ENCODE measurements around the gene MEP1A. TPM values are rescaled to one million over a fixed set of nuclear protein-coding genes. Genes with fewer than 3 reads are reported as not detected.
"Not testable (repeated sequence)": the region's sequence is repeated elsewhere in the genome, so short reads cannot be mapped to it uniquely, and the experiment has no call there.

The MEP1A gene
- total RNA-seq, 2 experiments from 2014 or later, result not detected

GRCh38 chr6:46760925-46761324 lies 32.3 kb upstream of the MEP1A start:
- TF ChIP-seq, protein P1, sequence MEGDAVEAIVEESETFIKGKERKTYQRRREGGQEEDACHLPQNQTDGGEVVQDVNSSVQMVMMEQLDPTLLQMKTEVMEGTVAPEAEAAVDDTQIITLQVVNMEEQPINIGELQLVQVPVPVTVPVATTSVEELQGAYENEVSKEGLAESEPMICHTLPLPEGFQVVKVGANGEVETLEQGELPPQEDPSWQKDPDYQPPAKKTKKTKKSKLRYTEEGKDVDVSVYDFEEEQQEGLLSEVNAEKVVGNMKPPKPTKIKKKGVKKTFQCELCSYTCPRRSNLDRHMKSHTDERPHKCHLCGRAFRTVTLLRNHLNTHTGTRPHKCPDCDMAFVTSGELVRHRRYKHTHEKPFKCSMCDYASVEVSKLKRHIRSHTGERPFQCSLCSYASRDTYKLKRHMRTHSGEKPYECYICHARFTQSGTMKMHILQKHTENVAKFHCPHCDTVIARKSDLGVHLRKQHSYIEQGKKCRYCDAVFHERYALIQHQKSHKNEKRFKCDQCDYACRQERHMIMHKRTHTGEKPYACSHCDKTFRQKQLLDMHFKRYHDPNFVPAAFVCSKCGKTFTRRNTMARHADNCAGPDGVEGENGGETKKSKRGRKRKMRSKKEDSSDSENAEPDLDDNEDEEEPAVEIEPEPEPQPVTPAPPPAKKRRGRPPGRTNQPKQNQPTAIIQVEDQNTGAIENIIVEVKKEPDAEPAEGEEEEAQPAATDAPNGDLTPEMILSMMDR (IDR thresholded peaks at IDR 0.05), result no peak
- Histone ChIP-seq H3K27ac (ENCODE audit: low read depth in 1 of 2, low read length in 2 of 2) (no peak overlapping the region), H3K27me3 (ENCODE audit: control insufficient read depth in 1 of 2, insufficient read depth in 2 of 2, low read length in 2 of 2) (peaks cover 0 to 5% of the 10 kb centered on the region in 2 experiments), H3K4me1 (ENCODE audit: insufficient read depth, low read length) (no peaks in the 10 kb centered on the region), H3K9me3 (ENCODE audit: control insufficient read depth in 1 of 2, insufficient read depth in 1 of 2, low read length in 2 of 2) (no peaks in the 10 kb centered on the region), H3K36me3 (ENCODE audit: insufficient read depth, low read length) (no peaks in the 10 kb centered on the region), H3K4me3 (ENCODE audit: low read length) (no peak overlapping the region)
- ChIA-PET POLR2A (no interaction called here), CTCF (no interaction called here)
- DNase-seq, result no peak
- ATAC-seq (ENCODE audit: poor library complexity), result no peak
- H3K4me3 Mint-ChIP-seq, result no peak overlapping the region
- no peaks in the 10 kb centered on the region for H3K4me1 Mint-ChIP-seq (ENCODE audit: low read depth)
- H3K27ac Mint-ChIP-seq, result no peak overlapping the region
- intact Hi-C loops (cut with DNase I, micrococcal nuclease), result no loop called here
- H3K36me3 Mint-ChIP-seq (ENCODE audit: low read depth), result no peaks in the 10 kb centered on the region
- peaks cover 28% of the 10 kb centered on the region for H3K27me3 Mint-ChIP-seq
- no peaks in the 10 kb centered on the region for H3K9me3 Mint-ChIP-seq

DNA sequence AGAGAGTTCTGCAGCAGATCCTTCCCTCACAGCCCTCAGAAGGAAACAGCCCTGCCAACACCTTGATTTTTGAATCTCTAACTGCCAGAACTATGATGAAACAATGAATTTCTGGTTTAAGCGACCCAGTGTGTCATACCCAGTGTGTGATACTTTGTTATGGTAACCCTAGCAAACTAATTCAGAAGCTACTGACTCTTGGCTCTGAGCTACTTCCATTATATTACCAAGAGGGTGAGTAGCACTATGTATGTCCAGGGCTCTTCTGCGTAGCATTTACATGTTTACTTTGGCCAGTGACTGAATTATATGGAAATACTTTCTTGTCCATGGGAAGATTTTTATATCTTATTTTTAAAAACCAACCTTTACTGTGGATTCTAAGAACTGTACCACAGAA lies 29.7 kb upstream of the MEP1A start:
- Mint-ChIP-seq H3K9me3 (no peaks in the 10 kb centered on the region), H3K36me3 (ENCODE audit: low read depth) (no peaks in the 10 kb centered on the region), H3K4me1 (ENCODE audit: low read depth) (no peaks in the 10 kb centered on the region), H3K27ac (no peak overlapping the region), H3K4me3 (no peak overlapping the region), H3K27me3 (peaks cover 28% of the 10 kb centered on the region)
- H3K27ac ChIP-seq (ENCODE audit: low read depth in 1 of 2, low read length in 2 of 2), result no peak overlapping the region
- H3K4me3 ChIP-seq (ENCODE audit: low read length), result no peak overlapping the region
- H3K36me3 ChIP-seq (ENCODE audit: insufficient read depth, low read length), result no peaks in the 10 kb centered on the region
- H3K27me3 ChIP-seq (ENCODE audit: control insufficient read depth in 1 of 2, insufficient read depth in 2 of 2, low read length in 2 of 2), result peaks cover 0 to 5% of the 10 kb centered on the region in 2 experiments
- H3K9me3 ChIP-seq (ENCODE audit: control insufficient read depth in 1 of 2, insufficient read depth in 1 of 2, low read length in 2 of 2), result no peaks in the 10 kb centered on the region
- DNase-seq (no peak), ATAC-seq (ENCODE audit: poor library complexity) (no peak)
- intact Hi-C loops (cut with DNase I, micrococcal nuclease), result no loop called here
- TF ChIP-seq, protein P1 (IDR thresholded peaks at IDR 0.05), result no peak
- no peaks in the 10 kb centered on the region for H3K4me1 ChIP-seq (ENCODE audit: insufficient read depth, low read length)
- ChIA-PET CTCF (no interaction called here), POLR2A (no interaction called here)

GRCh38 chr6:46764280-46764679 lies 28.9 kb upstream of the MEP1A start:
- H3K4me1 ChIP-seq (ENCODE audit: insufficient read depth, low read length); H3K36me3 Mint-ChIP-seq (ENCODE audit: low read depth); H3K4me3 ChIP-seq (ENCODE audit: low read length); H3K27ac ChIP-seq (ENCODE audit: low read depth in 1 of 2, low read length in 2 of 2); POLR2A ChIA-PET; H3K27ac Mint-ChIP-seq; H3K9me3 Mint-ChIP-seq; H3K4me3 Mint-ChIP-seq; ATAC-seq (ENCODE audit: poor library complexity); H3K27me3 ChIP-seq (ENCODE audit: control insufficient read depth in 1 of 2, insufficient read depth in 2 of 2, low read length in 2 of 2); H3K36me3 ChIP-seq (ENCODE audit: insufficient read depth, low read length); intact Hi-C loops (cut with DNase I, micrococcal nuclease); CTCF ChIA-PET; H3K4me1 Mint-ChIP-seq (ENCODE audit: low read depth); H3K9me3 ChIP-seq (ENCODE audit: control insufficient read depth in 1 of 2, insufficient read depth in 1 of 2, low read length in 2 of 2); DNase-seq: not testable (repeated sequence)
- peaks cover 34% of the 10 kb centered on the region for H3K27me3 Mint-ChIP-seq

DNA sequence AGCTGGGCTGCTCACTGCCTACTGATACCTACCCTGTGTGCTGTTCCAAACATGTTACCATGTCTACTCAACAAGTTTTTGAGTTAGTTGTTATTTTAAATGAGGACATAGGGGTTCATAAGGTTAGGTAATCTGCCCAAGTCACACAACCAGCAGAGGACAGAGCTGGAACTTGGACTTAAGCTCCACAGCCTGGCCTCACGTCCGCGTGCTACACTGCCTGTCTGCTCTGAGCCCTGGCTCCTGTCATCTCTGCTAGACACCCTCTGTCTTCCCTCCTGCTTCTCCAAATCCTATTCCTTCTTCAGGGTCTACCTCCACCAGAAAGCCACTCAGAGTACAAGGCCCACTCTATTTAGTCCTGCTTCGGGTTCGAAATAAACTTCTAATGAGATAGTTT lies 28.2 kb upstream of the MEP1A start:
- Mint-ChIP-seq H3K4me1 (ENCODE audit: low read depth) (no peaks in the 10 kb centered on the region), H3K27me3 (peaks cover 32% of the 10 kb centered on the region), H3K27ac (no peak overlapping the region), H3K4me3 (no peak overlapping the region), H3K36me3 (ENCODE audit: low read depth) (no peaks in the 10 kb centered on the region), H3K9me3 (no peaks in the 10 kb centered on the region)
- Histone ChIP-seq H3K9me3 (ENCODE audit: control insufficient read depth in 1 of 2, insufficient read depth in 1 of 2, low read length in 2 of 2) (no peaks in the 10 kb centered on the region), H3K27ac (ENCODE audit: low read depth in 1 of 2, low read length in 2 of 2) (no peak overlapping the region), H3K27me3 (ENCODE audit: control insufficient read depth in 1 of 2, insufficient read depth in 2 of 2, low read length in 2 of 2) (no peaks in the 10 kb centered on the region), H3K36me3 (ENCODE audit: insufficient read depth, low read length) (no peaks in the 10 kb centered on the region), H3K4me1 (ENCODE audit: insufficient read depth, low read length) (no peaks in the 10 kb centered on the region), H3K4me3 (ENCODE audit: low read length) (no peak overlapping the region)
- CTCF ChIA-PET, result no interaction called here
- intact Hi-C loops (cut with DNase I, micrococcal nuclease), result no loop called here
- POLR2A ChIA-PET, result no interaction called here
- TF ChIP-seq, protein P1 (IDR thresholded peaks at IDR 0.05), result no peak
- ATAC-seq (ENCODE audit: poor library complexity), result no peak
- DNase-seq, result no peak
